Esophagus squamous epithelium (tissue), 5 donors: Measurements from ENCODE around the gene SPNS3. TPM values are rescaled to one million over a fixed set of nuclear protein-coding genes. Genes with fewer than 3 reads are reported as not detected.

ENCODE experiments used
- DNase-seq: peaks from one replicate; lab custom pipeline; 2025; lab: John Stamatoyannopoulos, UW
- H3K27ac ChIP-seq, 4 donors: fragments of 200-600 bp; sonication (generic); one replicate each; pipeline ENCODE4 v1.5.1; 2016 to 2019; ENCODE audit warnings: mild to moderate bottlenecking in 1 of 4
- H3K27me3 ChIP-seq, 4 donors: fragments of 200-600 bp; sonication (generic); 1 replicate in 3 of 4; 2 replicates in 1 of 4; pipeline versions ENCODE4 v1.5.1 to v1.6.0; 2017 to 2021; ENCODE audit warnings: antibody characterized with exemption in 1 of 4
- H3K36me3 ChIP-seq, 3 donors: fragments of 200-600 bp; sonication (generic); one replicate each; pipeline ENCODE4 v1.5.1; 2016 to 2019
- H3K4me1 ChIP-seq, 3 donors: fragments of 200-600 bp; sonication (generic); one replicate each; pipeline ENCODE4 v1.5.1; 2017 to 2019
- H3K4me3 ChIP-seq, 4 donors: fragments of 200-600 bp; sonication (generic); 1 replicate in 3 of 4; 2 replicates in 1 of 4; pipeline ENCODE4 v1.5.1; 2016 to 2019; ENCODE audit warnings: mild to moderate bottlenecking in 2 of 4, moderate library complexity in 1 of 4
- H3K9me3 ChIP-seq, 3 donors: fragments of 200-600 bp; sonication (generic); one replicate each; pipeline ENCODE4 v1.5.1; 2016 to 2019
- POLR2A ChIP-seq, 4 donors: fragments of 450-650 bp; IDR thresholded peaks; one replicate each; pipeline ENCODE4 v1.6.1; 2017; ENCODE audit warnings: antibody characterized with exemption in 4 of 4, mild to moderate bottlenecking in 4 of 4, moderate library complexity in 3 of 4
- WGBS, 2 donors: methylation state at CpG; one replicate each; pipeline ENCODE4 v1.1.5; 2018; 5-methylcytosine and 5-hydroxymethylcytosine counted together
- intact Hi-C: fragments of 100-400 bp; cut with DNase I; formaldehyde crosslinking; loops from one replicate; pipeline ENCODE4 v1.15.0; 2022
- total RNA-seq, 4 donors: library from RNA; depleted of rRNA; stranded (reverse); fragments of >200 nt; gene quantifications; one replicate each; pipeline ENCODE4 v1.1.0, GENCODE V29; 2016
- TF ChIP-seq, protein P1 (sequence below), 6 experiments: fragments of 450-650 bp in 4 of 6; fragments of 200-600 bp in 2 of 6; sonication (generic) in 2 of 6; IDR thresholded peaks; one replicate each; pipeline ENCODE4 v1.5.1; 2016 to 2019; ENCODE audit warnings: antibody characterized with exemption in 6 of 6, mild to moderate bottlenecking in 4 of 6, moderate library complexity in 4 of 6
- donor health status: DM: yes; HTN: yes; CAD: no.

Gene SPNS3
- total RNA-seq, 4 donors from 2014 or later: 0.27 TPM; not detected in 3

GRCh38 chr17:4487296-4487695, 53.6 kb downstream of the SPNS3 start:
- Histone ChIP-seq H3K36me3 (no peaks in the 10 kb centered on the region), H3K4me3 (no peak overlapping the region), H3K4me1 (peaks cover 0 to 28% (median 4%) of the 10 kb centered on the region in 3 donors), H3K27ac (no peak overlapping the region), H3K27me3 (no peaks in the 10 kb centered on the region), H3K9me3 (no peaks in the 10 kb centered on the region)
- TF ChIP-seq, protein P1, sequence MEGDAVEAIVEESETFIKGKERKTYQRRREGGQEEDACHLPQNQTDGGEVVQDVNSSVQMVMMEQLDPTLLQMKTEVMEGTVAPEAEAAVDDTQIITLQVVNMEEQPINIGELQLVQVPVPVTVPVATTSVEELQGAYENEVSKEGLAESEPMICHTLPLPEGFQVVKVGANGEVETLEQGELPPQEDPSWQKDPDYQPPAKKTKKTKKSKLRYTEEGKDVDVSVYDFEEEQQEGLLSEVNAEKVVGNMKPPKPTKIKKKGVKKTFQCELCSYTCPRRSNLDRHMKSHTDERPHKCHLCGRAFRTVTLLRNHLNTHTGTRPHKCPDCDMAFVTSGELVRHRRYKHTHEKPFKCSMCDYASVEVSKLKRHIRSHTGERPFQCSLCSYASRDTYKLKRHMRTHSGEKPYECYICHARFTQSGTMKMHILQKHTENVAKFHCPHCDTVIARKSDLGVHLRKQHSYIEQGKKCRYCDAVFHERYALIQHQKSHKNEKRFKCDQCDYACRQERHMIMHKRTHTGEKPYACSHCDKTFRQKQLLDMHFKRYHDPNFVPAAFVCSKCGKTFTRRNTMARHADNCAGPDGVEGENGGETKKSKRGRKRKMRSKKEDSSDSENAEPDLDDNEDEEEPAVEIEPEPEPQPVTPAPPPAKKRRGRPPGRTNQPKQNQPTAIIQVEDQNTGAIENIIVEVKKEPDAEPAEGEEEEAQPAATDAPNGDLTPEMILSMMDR (IDR thresholded peaks at IDR 0.05): no peak
- no peak for TF ChIP-seq POLR2A (IDR thresholded peaks at IDR 0.05)
- no peak for DNase-seq
- intact Hi-C loops: no loop called here
- WGBS, 2 donors: 79 to 85% methylated on average over 5 to 8 of the region's 8 CpGs

- Histone ChIP-seq H3K27me3 (no peaks in the 10 kb centered on the region), H3K9me3 (no peaks in the 10 kb centered on the region), H3K4me1 (peaks cover 0 to 29% (median under 1%) of the 10 kb centered on the region in 3 donors), H3K36me3 (no peaks in the 10 kb centered on the region), H3K4me3 (no peak overlapping the region), H3K27ac (no peak overlapping the region)
- TF ChIP-seq, protein P1 (IDR thresholded peaks at IDR 0.05): no peak
- no peak for TF ChIP-seq POLR2A (IDR thresholded peaks at IDR 0.05)
- intact Hi-C loops: no loop called here
- 85 to 86% methylated on average over 9 to 12 of the region's 24 CpGs for WGBS, 2 donors
- no peak for DNase-seq
Observed at GRCh38 chr17:4487820-4488716, 54.3 kb downstream of the SPNS3 start.

DNA sequence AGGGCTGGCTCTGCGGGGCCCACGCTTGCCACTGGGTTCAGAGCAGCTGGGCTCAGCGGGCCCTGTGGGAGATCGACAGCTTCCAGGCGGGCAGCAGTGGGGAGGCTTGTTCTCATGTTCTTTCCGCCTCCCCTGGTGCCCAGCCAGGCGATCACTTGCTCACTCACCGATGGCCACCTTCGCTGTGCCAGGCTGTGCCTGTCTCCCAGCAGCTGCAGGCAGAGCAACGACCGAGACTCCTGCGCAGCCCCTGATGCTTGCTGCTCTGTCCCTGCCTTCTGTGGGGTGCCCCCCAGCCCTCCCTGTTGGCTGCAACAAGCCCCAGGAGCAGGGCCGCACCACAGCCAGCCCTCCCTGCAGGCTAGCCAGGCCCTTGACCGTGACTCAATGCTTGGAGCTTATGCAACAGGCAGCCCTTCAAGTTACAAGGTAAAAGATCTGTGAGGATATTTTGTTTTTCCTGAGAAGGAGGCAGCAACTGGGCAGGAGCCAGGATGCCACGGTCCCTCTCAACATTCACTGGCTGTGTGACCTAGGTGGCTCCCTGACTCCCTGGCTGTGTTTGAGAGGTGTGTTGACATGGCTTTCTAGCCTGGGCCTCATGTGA, 55.4 kb downstream of the SPNS3 start:
- Histone ChIP-seq H3K36me3 (no peaks in the 10 kb centered on the region), H3K9me3 (no peaks in the 10 kb centered on the region), H3K27ac (peak overlapping the region in 2 of 4 donors; percentile 38 to 43), H3K4me3 (no peak overlapping the region), H3K27me3 (no peaks in the 10 kb centered on the region), H3K4me1 (peaks cover 0 to 28% (median 0%) of the 10 kb centered on the region in 3 donors)
- no peak for DNase-seq
- intact Hi-C loops: no loop called here
- TF ChIP-seq POLR2A (IDR thresholded peaks at IDR 0.05): no peak
- TF ChIP-seq, protein P1 (IDR thresholded peaks at IDR 0.05): no peak
- WGBS, 2 donors: 75 to 100% methylated on average over 1 to 2 of the region's 15 CpGs

GRCh38 chr17:4490109-4490591, 56.4 kb downstream of the SPNS3 start:
- intact Hi-C loops: no loop called here
- no peaks in the 10 kb centered on the region for H3K36me3 ChIP-seq
- no peaks in the 10 kb centered on the region for H3K27me3 ChIP-seq
- H3K27ac ChIP-seq: peak overlapping the region in 2 of 4 donors; percentile 48 to 50
- no peak for DNase-seq
- H3K4me1 ChIP-seq: peaks cover 0 to 28% (median 0%) of the 10 kb centered on the region in 3 donors
- 51 to 67% methylated on average over 8 of the region's 9 CpGs for WGBS, 2 donors
- no peaks in the 10 kb centered on the region for H3K9me3 ChIP-seq
- TF ChIP-seq, protein P1 (IDR thresholded peaks at IDR 0.05): no peak
- TF ChIP-seq POLR2A (IDR thresholded peaks at IDR 0.05): no peak
- no peak overlapping the region for H3K4me3 ChIP-seq

DNA sequence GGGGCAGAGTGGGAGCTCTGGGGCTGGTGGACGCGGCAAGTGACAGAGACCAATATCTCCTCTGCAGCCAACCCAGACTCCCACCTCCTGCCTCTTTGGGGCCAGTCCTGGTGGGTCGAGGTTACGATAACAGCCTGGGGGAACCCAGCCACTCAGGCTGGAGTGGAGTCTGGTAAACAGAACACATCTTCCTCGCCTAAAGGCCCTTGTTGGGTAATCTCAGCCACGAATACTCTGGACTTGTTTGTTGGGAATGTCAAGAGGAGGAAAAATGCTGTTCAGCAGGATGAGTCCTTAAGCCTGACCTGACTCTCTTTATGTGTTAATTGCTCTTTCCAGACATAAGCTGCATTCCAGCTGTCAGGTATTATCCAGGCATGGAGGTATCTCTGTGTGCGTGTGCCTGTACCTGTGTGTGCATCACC, 56.9 kb downstream of the SPNS3 start:
- Histone ChIP-seq H3K9me3 (no peaks in the 10 kb centered on the region), H3K4me1 (peaks cover 0 to 28% (median 0%) of the 10 kb centered on the region in 3 donors), H3K4me3 (no peak overlapping the region), H3K27ac (peak overlapping the region in 2 of 4 donors; percentile 48 to 50), H3K27me3 (no peaks in the 10 kb centered on the region), H3K36me3 (no peaks in the 10 kb centered on the region)
- TF ChIP-seq, protein P1 (IDR thresholded peaks at IDR 0.05): no peak
- TF ChIP-seq POLR2A (IDR thresholded peaks at IDR 0.05): no peak
- intact Hi-C loops: no loop called here
- 53 to 68% methylated on average over 5 to 7 of the region's 7 CpGs for WGBS, 2 donors
- no peak for DNase-seq
